OCI-LY7 (cell line): ENCODE data around the gene LUZP1.
"Not testable (repeated sequence)": the region's sequence is repeated elsewhere in the genome, so short reads cannot be mapped to it uniquely, and the experiment has no call there.

ENCODE experiments used
- EZH2phosphoT487 ChIP-seq: fragments of 200-600 bp; sonication (generic); IDR thresholded peaks from 2 replicates; pipeline ENCODE4 v1.6.1; 2018; ENCODE audit warnings: low read depth, borderline replicate concordance, mild to moderate bottlenecking, mixed run types, antibody characterized with exemption, low read length, moderate library complexity, mixed read lengths
- TF ChIP-seq, protein P1 (sequence below): fragments of 200-600 bp; sonication (generic); conservative IDR thresholded peaks from 2 replicates; pipeline ENCODE4 v1.5.1; 2014; ENCODE audit warnings: mild to moderate bottlenecking, antibody characterized with exemption, low read length, moderate library complexity, mixed read lengths

DNA sequence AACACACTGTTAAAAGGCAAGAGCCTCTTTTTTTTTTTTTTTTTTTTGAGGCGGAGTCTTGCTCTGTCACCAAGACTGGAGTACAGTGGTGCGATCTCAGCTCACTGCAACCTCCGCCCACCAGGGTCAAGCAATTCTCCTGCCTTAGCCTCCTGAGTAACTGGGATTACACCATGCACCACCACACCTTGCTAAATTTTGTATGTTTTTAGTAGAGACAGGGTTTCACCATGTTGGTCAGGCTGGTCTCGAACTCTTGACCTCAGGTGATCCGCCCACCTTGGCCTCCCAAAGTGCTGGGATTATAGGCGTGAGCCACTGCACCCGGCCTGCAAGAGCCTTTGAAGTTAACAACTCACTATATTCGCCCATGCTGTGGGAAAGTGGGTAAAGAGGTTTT is 39.1 kb upstream of the LUZP1 start:
- TF ChIP-seq, protein P1, sequence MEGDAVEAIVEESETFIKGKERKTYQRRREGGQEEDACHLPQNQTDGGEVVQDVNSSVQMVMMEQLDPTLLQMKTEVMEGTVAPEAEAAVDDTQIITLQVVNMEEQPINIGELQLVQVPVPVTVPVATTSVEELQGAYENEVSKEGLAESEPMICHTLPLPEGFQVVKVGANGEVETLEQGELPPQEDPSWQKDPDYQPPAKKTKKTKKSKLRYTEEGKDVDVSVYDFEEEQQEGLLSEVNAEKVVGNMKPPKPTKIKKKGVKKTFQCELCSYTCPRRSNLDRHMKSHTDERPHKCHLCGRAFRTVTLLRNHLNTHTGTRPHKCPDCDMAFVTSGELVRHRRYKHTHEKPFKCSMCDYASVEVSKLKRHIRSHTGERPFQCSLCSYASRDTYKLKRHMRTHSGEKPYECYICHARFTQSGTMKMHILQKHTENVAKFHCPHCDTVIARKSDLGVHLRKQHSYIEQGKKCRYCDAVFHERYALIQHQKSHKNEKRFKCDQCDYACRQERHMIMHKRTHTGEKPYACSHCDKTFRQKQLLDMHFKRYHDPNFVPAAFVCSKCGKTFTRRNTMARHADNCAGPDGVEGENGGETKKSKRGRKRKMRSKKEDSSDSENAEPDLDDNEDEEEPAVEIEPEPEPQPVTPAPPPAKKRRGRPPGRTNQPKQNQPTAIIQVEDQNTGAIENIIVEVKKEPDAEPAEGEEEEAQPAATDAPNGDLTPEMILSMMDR = not testable (repeated sequence)
- not testable (repeated sequence) for TF ChIP-seq EZH2phosphoT487
